Measurements from ENCODE around the gene MAP7D1. TPM values are rescaled to one million over a fixed set of nuclear protein-coding genes. Genes with fewer than 3 reads are reported as not detected.

The MAP7D1 gene
- total and polyA plus RNA-seq, 2 of the 13 experiments (the other 11 are each of a cell fraction or from before 2014, with no cell fraction given) = 5.6 to 7.2 TPM

DNA sequence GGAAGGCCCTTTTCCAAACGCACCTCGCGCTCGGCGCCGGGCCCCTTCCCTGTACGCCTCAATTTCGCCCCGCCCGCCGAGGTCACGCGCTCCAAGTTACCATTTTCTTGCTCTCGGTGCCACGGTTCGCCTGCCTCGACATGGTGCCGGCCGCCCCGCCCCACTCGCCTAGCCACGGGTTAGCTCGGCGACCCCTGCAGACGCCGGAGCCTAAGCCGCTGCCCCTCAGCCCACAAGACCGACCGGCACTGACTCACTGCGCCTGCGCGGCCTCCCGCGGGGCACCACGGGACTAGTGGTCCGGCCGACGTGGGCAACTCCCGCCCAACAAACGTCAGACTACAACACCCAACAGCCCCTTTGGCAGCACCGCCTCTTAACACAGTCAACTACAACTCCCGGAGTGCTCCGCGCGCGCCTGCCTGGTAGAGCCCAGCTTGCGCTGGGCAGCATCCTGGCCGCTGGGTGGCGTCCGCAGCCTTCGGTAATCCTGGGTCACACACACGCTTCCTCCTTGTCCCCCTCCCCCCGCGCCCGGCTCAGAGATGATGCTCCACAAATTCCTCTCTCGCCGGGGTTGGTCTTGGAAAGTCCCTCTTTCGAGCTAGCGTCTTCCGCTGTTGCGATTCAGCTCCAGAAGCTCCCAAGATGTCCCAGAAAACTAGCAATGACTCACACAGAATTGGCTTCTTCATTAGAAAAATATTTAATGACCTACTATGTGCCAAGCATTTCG lies 6.6 kb upstream of the MAP7D1 start, which contains the start of gene TRAPPC3 (continued):
- TF ChIP-seq SNAPC4 (CRISPR knock-in tag; IDR thresholded peaks at IDR 0.05) (peak; percentile 39; the same call in 1 of the 2 replicates), MEIS2 (CRISPR knock-in tag; IDR thresholded peaks at IDR 0.05) (peak; percentile 14; the same call in 1 of the 2 replicates), TAF1 (CRISPR knock-in tag; IDR thresholded peaks at IDR 0.05) (peak; percentile 81), ZNF672 (CRISPR knock-in tag; IDR thresholded peaks at IDR 0.05) (no peak), GPBP1L1 (CRISPR knock-in tag; IDR thresholded peaks at IDR 0.05) (no peak), PAXIP1 (CRISPR knock-in tag; conservative IDR thresholded peaks at IDR 0.05) (peak; percentile 67), TBP (CRISPR knock-in tag; IDR thresholded peaks at IDR 0.05) (no peak), MEF2D (CRISPR knock-in tag; IDR thresholded peaks at IDR 0.05) (peak; percentile 82; the same call in 1 of the 2 replicates), MEIS1 (CRISPR knock-in tag; IDR thresholded peaks at IDR 0.05; ENCODE audit: borderline replicate concordance) (no peak; the same call in 1 of the 2 replicates), SSRP1 (CRISPR knock-in tag; IDR thresholded peaks at IDR 0.05) (0 out of 2 replicates have a peak, but pooled peaks have one; percentile 40), ZNF282 (IDR thresholded peaks at IDR 0.05; ENCODE audit: partially characterized antibody) (no peak), ZNF446 (CRISPR knock-in tag; IDR thresholded peaks at IDR 0.05) (no peak), GATA4 (IDR thresholded peaks at IDR 0.05; ENCODE audit: borderline replicate concordance, low read depth) (no peak; the same call in 1 of the 2 replicates), TGIF2 (CRISPR knock-in tag; IDR thresholded peaks at IDR 0.05) (peak; percentile 66; the same call in 1 of the 2 replicates), PCBP1 (IDR thresholded peaks at IDR 0.05; ENCODE audit: borderline replicate concordance, low read depth, low read length) (peak; percentile 86), PCBP2 (optimal IDR thresholded peaks at IDR 0.05; ENCODE audit: low read depth, low read length, poor library complexity, severe bottlenecking) (no peak), ZNF234 (CRISPR knock-in tag; conservative IDR thresholded peaks at IDR 0.05) (no peak), ELF1 (CRISPR knock-in tag; IDR thresholded peaks at IDR 0.05) (peak; percentile 69; the same call in 1 of the 2 replicates)
- TF ChIP-seq, protein P1, sequence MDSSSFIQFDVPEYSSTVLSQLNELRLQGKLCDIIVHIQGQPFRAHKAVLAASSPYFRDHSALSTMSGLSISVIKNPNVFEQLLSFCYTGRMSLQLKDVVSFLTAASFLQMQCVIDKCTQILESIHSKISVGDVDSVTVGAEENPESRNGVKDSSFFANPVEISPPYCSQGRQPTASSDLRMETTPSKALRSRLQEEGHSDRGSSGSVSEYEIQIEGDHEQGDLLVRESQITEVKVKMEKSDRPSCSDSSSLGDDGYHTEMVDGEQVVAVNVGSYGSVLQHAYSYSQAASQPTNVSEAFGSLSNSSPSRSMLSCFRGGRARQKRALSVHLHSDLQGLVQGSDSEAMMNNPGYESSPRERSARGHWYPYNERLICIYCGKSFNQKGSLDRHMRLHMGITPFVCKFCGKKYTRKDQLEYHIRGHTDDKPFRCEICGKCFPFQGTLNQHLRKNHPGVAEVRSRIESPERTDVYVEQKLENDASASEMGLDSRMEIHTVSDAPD (CRISPR knock-in tag; IDR thresholded peaks at IDR 0.05) = peak; percentile 90
